ENCODE data around the gene ZNF605. TPM values are rescaled to one million over a fixed set of nuclear protein-coding genes. Genes with fewer than 3 reads are reported as not detected.
A peak's percentile ranks its signal among the peaks of the same experiment; 100 is the strongest.
"Not testable (repeated sequence)": the region's sequence is repeated elsewhere in the genome, so short reads cannot be mapped to it uniquely, and the experiment has no call there.

ZNF605 gene
- total and polyA plus RNA-seq, 2 donors = 4.4 to 27.7 TPM

DNA sequence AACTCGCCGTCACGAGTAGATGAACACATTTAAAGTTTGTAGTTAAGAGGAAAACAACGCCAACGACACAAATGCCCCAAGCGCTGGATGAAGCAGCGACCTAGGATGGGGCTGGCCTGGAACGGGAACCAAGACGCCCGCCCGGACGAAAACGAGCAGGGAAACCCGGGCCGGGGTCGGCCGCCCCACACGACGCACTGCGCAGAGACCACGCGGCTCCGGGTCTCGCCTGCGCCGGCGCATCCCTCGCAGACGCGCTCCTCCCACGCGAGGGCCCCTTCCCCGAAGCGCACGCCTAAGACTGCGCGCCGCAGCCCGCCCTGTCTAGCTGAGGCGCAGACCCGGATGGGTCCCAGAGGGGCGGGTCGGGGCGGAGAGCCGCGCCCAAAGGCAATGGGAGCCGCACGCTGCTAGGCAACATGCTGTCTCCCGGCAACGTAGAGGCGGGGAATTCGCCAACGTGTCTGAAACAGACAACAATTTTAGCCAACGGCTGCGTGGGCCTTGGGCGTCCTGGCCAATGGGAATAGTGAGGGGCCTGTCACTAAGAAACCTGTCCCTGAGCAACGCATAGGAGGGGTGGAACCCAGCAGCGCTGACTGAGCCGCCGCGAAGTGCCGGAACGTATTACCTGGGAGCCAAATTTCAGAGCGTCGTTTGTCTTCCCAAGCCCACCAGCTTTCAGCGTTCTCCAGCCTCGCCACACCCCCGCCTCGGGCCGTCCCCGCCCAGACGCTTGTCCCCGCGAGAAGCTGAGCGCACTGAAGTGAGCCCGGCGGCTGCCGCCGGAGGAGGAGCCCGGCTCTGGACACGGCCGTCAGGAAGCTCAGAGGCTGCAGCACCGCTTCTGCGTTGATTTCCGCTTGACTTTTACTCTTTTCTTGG, 47.7 kb downstream of the ZNF605 start:
- peak; percentile 96 for DNase-seq (ENCODE audit: extremely low spot score)
- no peaks in the 10 kb centered on the region for H3K36me3 ChIP-seq (ENCODE audit: insufficient read depth)
- no peaks in the 10 kb centered on the region for H3K4me1 ChIP-seq (ENCODE audit: insufficient read depth)
- under 1% methylated on average over 85 of the region's 85 CpGs for whole genome bisulfite sequencing
- H3K27ac ChIP-seq (ENCODE audit: low read depth) = peak overlapping the region; percentile 82
- peak overlapping the region; percentile 52 for H3K4me3 ChIP-seq (ENCODE audit: low read depth, low read length)

DNA sequence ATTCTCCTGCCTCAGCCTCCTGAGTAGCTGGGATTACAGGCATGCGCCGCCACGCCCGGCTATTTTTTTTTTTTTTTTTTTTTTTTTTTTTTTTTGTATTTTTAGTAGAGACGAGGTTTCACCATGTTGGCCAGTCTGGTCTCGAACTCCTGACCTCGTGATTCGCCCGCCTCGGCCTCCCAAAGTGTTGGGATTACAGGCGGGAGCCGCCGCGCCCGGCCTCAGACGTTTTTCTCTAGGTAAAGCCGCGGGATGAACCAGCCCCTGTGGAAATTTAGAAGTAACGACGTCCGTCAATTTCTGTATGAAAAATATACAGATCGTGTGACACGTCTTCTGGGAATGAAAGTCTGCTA, 48.3 kb downstream of the ZNF605 start:
- Histone ChIP-seq H3K4me3 (ENCODE audit: low read depth, low read length) (peak overlapping the region; percentile 50), H3K27ac (ENCODE audit: low read depth) (peak overlapping the region; percentile 82)
- not testable (repeated sequence) for H3K4me1 ChIP-seq (ENCODE audit: insufficient read depth); DNase-seq (ENCODE audit: extremely low spot score); H3K36me3 ChIP-seq (ENCODE audit: insufficient read depth)
- WGBS = 6% methylated on average over 23 of the region's 23 CpGs

DNA sequence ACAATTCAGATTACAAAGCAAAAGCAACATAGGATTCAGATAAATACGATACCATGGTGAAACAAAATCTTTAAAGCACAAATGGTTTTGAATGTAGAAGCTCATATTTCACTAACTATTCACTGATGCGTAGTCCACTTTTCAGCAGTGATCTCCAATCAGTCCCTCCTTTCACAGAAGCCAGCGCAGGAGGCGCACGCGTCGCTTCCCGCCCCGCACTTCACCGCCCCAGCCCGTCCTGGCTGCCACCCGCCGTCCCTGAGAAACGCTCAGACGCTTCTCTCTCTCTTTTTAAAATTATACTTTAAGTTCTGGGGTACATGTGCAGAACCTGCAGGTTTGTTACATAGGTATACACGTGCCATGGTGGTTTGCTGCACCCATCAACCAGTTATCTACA, 48.9 kb downstream of the ZNF605 start:
- DNase-seq (ENCODE audit: extremely low spot score) = no peak
- H3K27ac ChIP-seq (ENCODE audit: low read depth) = no peak overlapping the region
- H3K4me3 ChIP-seq (ENCODE audit: low read depth, low read length) = no peak overlapping the region
- no peaks in the 10 kb centered on the region for H3K4me1 ChIP-seq (ENCODE audit: insufficient read depth)
- H3K36me3 ChIP-seq (ENCODE audit: insufficient read depth) = no peaks in the 10 kb centered on the region
- WGBS = 19% methylated on average over 16 of the region's 16 CpGs

DNA sequence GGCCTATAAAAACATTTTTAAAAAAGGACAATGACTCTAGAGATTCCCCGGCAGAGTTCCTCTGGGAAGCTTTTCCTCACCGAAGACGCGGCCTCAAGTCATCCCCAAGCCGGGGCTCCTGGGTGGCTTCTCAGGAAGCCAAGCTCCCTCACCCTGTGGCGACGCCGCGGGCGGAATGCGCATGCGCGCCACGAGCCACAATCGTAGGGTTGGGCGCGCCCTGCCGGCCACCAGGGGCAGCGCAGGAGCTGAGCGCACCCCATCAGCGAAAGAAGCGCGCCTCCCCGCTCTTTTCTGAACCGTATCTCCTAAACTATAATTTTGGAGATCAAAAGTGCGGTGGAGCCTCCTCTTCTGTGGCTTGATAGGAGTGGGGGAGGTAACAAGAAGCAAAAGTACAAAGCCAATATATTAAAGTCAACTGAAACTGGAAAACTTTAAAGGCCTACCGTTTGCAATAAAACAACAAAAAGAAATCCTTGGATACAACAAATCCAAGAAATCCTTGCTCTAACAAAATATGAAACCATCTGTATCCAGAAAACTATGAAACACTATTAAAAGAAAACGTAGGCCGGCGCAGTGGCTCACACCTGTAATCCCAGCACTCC, 51.3 kb downstream of the ZNF605 start:
- no peak overlapping the region for H3K4me3 ChIP-seq (ENCODE audit: low read depth, low read length)
- DNase-seq (ENCODE audit: extremely low spot score) = no peak
- WGBS = 6% methylated on average over 30 of the region's 30 CpGs
- H3K4me1 ChIP-seq (ENCODE audit: insufficient read depth) = no peaks in the 10 kb centered on the region
- no peaks in the 10 kb centered on the region for H3K36me3 ChIP-seq (ENCODE audit: insufficient read depth)
- no peak overlapping the region for H3K27ac ChIP-seq (ENCODE audit: low read depth)

DNA sequence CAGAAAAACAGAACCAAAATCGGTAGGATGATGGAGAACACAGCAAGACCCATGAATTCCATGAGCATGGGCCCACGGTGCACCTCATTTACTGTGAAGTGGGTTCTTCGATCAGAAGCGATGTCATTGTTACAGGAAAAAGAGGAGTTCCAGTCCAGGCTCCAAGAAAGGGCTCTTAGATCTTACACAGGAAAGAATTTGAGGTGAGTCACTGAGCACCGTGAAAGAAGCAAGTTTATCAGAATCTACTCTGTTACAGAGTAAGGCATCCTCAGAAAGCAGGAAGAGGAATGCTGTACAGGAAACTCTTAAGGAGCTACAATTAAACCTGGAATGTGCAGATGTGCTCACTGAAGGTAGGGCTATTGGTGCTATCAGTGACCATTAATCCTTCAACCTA, 57.1 kb downstream of the ZNF605 start:
- Histone ChIP-seq H3K27ac (ENCODE audit: low read depth) (no peak overlapping the region), H3K36me3 (ENCODE audit: insufficient read depth) (no peaks in the 10 kb centered on the region), H3K4me1 (ENCODE audit: insufficient read depth) (no peaks in the 10 kb centered on the region), H3K4me3 (ENCODE audit: low read depth, low read length) (no peak overlapping the region)
- WGBS = 73% methylated on average over 5 of the region's 5 CpGs
- no peak for DNase-seq (ENCODE audit: extremely low spot score)

DNA sequence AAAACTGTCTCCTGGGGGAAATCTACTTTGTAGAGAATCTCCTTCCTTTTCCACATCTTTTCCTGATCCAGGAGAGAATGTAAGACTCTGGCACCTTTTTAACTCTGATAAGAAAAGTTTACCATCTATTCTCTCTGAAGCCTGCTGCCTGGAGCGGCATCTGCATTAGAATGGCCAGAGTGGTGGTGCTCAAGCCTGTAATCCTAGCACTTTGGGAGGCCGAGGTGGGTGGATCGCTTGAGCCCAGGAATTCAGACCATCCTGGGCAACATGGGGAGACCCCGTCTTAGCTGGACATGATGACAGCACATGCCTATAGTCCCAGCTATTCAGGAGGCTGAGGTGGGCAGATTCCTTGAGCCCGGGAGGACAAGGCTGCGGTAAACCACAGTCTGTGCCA, 67.3 kb downstream of the ZNF605 start:
- no peak overlapping the region for H3K4me3 ChIP-seq (ENCODE audit: low read depth, low read length)
- 60% methylated on average over 6 of the region's 6 CpGs for WGBS
- peaks cover 1% of the 10 kb centered on the region for H3K36me3 ChIP-seq (ENCODE audit: insufficient read depth)
- peak overlapping the region; percentile 18 for H3K27ac ChIP-seq (ENCODE audit: low read depth)
- H3K4me1 ChIP-seq (ENCODE audit: insufficient read depth) = no peaks in the 10 kb centered on the region
- no peak for DNase-seq (ENCODE audit: extremely low spot score)

DNA sequence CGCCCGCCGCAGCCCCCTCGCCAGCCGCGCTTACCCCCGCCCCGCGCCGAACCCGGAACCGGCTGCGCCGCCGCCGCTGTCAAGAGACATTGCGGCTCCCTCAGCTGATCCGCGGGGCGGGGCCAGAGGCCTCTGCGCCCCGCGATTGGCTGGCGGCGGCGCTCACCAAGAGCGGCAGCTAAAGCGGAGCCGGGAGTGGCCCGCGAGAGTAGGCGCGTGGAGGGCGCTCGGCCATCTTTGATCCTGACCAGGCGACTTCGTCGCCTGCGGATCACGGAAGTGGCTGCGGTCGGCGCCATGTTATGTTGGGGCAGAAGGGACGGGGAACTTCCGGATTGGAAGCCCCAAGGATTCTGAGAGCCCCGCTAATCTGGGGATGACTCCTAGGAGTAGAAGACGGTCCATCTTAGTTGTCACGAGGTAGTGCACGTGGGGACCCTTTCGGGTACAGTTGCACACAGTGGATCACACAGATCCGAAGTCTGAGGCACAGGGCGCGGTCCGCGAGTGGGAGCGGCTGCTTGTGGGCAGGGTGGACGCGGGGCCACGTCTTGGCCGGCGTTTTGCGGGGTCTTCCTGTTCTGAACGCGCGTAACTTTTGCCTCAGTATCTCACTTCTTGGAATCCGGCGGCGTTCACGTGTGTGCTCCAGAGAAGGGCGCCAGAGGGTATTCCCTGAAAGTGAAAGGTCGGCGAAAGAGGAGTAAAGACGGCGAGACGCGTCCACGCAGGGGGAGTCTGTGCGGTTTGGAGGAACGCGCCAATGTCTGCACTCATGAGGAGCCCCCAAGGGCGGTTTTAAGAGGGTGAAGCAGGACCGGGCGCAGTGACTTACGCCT, 68.4 kb downstream of the ZNF605 start, which contains the start of gene CHFR:
Gene CHFR (minus strand): TSS at position 93 of the 839 bp plus-strand sequence. CDS start 277 bp downstream, outside the sequence.
- Histone ChIP-seq H3K27ac (ENCODE audit: low read depth) (peak within 1 kb of the TSS; percentile 97), H3K4me3 (ENCODE audit: low read depth, low read length) (peak within 1 kb of the TSS; percentile 100), H3K36me3 (ENCODE audit: insufficient read depth) (peaks cover 1% of the 10 kb centered on the region), H3K4me1 (ENCODE audit: insufficient read depth) (no peaks in the 10 kb centered on the region)
- WGBS = under 1% methylated on average over 84 of the region's 84 CpGs
- DNase-seq (ENCODE audit: extremely low spot score) = peak; percentile 90

DNA sequence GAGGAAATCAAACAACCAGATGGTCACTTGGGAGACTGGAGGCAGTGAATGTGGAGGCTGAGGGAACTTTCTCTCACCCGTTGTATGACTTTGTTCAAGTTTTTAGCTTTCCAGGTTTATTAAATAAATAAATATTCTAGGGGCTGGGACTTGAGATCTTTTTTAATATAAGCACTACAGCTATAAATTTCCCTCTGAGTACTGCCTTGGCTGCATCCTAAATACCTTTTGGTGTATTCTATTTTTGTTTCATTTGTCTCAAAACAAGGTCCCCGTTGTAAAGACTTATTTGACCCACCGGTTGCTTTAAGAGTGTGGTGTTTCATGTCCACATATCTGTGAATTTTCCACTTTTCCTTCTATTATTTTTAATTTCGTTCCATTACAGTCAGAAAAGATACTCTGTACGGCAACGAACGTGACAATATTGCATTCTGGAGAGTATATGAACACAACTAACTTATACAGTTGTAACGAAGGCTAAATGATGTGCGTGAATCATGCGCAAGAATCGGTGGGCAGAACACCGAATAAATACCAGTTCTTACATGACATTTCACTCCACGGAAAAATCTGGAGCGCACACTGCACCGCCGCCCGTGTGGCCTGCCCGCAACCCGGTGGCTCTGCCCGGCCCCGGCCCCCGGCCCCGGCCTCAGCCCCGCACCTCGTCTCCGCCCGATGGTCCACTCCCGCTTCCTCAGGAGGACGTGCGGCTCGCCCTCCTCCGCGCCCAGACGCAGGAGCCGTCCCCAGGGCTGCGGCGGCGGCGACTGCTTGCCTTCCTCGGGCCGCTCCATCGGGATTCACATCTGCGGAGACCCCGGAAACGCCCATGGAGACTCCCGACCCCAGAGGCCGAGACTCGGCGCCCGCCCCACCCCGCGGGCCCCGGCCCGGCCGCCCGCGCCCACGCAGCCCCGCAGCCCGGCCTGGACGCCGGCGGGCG, 69.3 kb downstream of the ZNF605 start:
- peak overlapping the region; percentile 83 for H3K27ac ChIP-seq (ENCODE audit: low read depth)
- no peak for DNase-seq (ENCODE audit: extremely low spot score)
- H3K4me1 ChIP-seq (ENCODE audit: insufficient read depth) = no peaks in the 10 kb centered on the region
- peaks cover 1% of the 10 kb centered on the region for H3K36me3 ChIP-seq (ENCODE audit: insufficient read depth)
- WGBS = 8% methylated on average over 64 of the region's 64 CpGs
- H3K4me3 ChIP-seq (ENCODE audit: low read depth, low read length) = peak overlapping the region; percentile 100

DNA sequence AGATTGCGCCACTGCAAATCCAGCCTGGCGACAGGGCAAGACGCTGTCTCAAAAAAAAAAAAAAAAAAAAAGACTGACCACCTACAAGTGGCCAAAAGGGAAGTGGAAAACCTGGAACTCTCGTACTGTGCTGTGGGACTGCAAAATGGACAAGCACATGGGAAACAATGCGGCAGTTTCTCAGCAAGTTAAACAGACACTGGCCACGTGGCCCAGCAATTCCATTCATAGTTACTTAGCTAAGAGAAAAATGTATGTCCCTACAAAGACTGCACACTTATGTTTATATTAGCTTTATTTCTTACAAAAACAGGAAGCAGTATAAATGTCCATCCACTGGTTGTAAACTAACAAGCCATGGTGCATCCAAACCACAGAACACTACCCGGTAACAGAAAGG, 74.3 kb downstream of the ZNF605 start:
- WGBS = 42% methylated on average over 7 of the region's 7 CpGs
- Histone ChIP-seq H3K4me1 (ENCODE audit: insufficient read depth) (no peaks in the 10 kb centered on the region), H3K36me3 (ENCODE audit: insufficient read depth) (peaks cover 1% of the 10 kb centered on the region)

DNA sequence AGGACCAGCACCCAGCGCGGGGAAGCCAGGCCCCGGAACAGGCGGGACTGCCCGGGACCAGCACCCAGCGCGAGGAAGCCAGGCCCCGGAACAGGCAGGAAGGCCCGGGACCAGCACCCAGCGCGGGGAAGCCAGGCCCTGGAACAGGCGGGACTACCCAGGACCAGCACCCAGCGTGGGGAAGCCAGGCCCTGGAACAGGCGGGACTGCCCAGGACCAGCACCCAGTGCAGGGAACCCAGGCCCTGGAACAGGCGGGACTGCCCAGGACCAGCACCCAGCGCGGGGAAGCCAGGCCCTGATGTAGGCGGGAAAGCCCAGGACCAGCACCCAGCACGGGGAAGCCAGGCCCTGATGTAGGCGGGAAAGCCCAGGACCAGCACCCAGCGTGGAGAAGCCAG, 81.5 kb downstream of the ZNF605 start:
- not testable (repeated sequence) for H3K27ac ChIP-seq (ENCODE audit: low read depth); DNase-seq (ENCODE audit: extremely low spot score); H3K36me3 ChIP-seq (ENCODE audit: insufficient read depth); H3K4me1 ChIP-seq (ENCODE audit: insufficient read depth); H3K4me3 ChIP-seq (ENCODE audit: low read depth, low read length)
- 95% methylated on average over 21 of the region's 21 CpGs for WGBS

More for the DNA sequence above, 74.3 kb downstream of the ZNF605 start:
- H3K27ac ChIP-seq (ENCODE audit: low read depth) = no peak overlapping the region
- DNase-seq (ENCODE audit: extremely low spot score) = no peak
- no peak overlapping the region for H3K4me3 ChIP-seq (ENCODE audit: low read depth, low read length)

DNA sequence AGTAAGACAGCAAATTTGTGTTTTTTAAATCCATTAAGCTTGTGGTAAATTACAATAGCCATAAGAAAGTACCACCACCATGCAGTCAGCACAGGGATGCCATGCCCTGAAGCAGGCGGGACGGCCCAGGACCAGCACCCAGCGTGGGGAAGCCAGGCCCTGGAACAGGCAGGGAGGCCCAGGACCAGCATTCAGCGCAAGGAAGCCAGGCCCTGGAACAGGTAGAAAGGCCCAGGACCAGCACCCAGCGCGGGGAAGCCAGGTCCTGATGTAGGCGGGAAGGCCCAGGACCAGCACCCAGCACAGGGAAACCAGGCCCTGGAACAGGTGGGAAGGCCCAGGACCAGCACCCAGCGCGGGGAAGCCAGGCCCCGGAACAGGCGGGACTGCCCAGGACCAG, 81.9 kb downstream of the ZNF605 start:
- Histone ChIP-seq H3K36me3 (ENCODE audit: insufficient read depth) (peaks cover 2% of the 10 kb centered on the region), H3K4me3 (ENCODE audit: low read depth, low read length) (no peak overlapping the region), H3K4me1 (ENCODE audit: insufficient read depth) (no peaks in the 10 kb centered on the region), H3K27ac (ENCODE audit: low read depth) (no peak overlapping the region)
- 97% methylated on average over 11 of the region's 11 CpGs for WGBS
- DNase-seq (ENCODE audit: extremely low spot score) = no peak

DNA sequence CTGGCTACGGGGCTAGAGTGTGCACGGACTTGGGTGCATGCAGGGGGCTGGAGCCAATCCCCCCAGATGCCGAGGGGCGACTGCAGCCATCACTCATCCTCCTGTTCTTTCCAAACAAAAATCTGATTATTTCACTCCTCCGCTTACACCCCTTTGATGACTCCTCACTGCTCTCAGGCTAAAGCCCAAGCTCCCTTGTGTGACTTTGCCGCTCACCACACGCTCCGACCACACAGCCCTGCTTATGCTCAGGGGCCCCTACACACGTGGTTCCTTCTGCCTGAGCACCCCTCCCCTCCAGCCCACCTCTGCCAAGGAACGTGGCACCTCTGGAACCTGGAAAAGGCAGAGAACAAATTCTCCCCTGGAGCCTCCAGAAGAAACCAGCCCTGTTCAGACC, 82.4 kb downstream of the ZNF605 start:
- Histone ChIP-seq H3K36me3 (ENCODE audit: insufficient read depth) (peaks cover 2% of the 10 kb centered on the region), H3K27ac (ENCODE audit: low read depth) (no peak overlapping the region), H3K4me3 (ENCODE audit: low read depth, low read length) (no peak overlapping the region), H3K4me1 (ENCODE audit: insufficient read depth) (no peaks in the 10 kb centered on the region)
- WGBS = 91% methylated on average over 10 of the region's 10 CpGs
- no peak for DNase-seq (ENCODE audit: extremely low spot score)

Data from urinary bladder (tissue), 4 donors.